ENCODE data around the gene MRPS15.

DNA sequence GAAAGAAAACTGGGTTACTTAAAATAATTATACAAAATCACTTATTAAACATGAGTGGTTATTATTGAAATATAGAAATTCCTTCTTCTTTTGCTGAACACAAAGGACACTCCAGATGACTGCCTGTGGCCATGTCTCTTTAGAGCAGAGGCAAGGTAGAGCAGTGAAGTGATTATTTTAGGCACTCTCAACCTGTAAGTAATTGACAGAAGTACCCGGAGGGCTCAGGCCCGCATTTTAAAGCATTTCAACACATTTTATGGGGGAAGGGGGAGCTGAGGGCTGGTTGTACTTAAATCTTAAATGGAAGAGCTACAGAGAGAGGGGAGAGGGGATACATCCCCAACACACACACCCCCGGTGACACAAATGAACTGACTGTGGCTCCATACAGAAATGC is 24.1 kb downstream of the MRPS15 start:
- TF ChIP-seq, protein P1, sequence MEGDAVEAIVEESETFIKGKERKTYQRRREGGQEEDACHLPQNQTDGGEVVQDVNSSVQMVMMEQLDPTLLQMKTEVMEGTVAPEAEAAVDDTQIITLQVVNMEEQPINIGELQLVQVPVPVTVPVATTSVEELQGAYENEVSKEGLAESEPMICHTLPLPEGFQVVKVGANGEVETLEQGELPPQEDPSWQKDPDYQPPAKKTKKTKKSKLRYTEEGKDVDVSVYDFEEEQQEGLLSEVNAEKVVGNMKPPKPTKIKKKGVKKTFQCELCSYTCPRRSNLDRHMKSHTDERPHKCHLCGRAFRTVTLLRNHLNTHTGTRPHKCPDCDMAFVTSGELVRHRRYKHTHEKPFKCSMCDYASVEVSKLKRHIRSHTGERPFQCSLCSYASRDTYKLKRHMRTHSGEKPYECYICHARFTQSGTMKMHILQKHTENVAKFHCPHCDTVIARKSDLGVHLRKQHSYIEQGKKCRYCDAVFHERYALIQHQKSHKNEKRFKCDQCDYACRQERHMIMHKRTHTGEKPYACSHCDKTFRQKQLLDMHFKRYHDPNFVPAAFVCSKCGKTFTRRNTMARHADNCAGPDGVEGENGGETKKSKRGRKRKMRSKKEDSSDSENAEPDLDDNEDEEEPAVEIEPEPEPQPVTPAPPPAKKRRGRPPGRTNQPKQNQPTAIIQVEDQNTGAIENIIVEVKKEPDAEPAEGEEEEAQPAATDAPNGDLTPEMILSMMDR (conservative IDR thresholded peaks at IDR 0.05): no peak
- no peak for TF ChIP-seq EZH2 (IDR thresholded peaks at IDR 0.05; ENCODE audit: low read depth)

All from PC-9 (cell line).